ENCODE results near the gene LRIG1.

LRIG1 gene

DNA sequence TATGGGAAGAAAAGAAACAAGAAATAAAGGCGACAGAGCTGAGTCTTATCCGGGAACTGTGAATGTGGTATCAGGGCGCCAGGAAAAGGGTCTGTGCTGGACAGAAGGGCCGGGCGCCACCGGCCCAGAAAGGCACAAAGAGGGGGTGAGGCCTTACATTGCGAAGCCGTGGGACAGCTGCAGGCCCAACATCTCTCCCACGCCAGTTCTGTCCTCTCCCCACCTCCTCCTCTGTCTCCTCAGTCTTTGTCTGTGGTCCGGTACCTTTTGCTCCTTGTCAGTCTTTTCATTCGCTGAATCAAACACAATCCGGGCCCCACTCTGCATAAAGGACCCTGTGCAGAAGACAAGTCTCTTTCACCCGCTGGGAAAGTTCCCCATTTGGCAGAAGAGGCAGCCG, 81.8 kb downstream of the LRIG1 start:
- ChIA-PET POLR2A (no interaction called here), CTCF (interaction anchor here (0.8 to 3.9 kb wide), 2 partner anchors 9 to 12 kb away, joined by 3 to 27 read pairs; no protein-coding TSS in a partner anchor)
- TF ChIP-seq CTCF (IDR thresholded peaks at IDR 0.05; ENCODE audit: control extremely low read depth, extremely low read depth, low read depth, missing control alignments), result no peak
- no peak for DNase-seq (ENCODE audit: extremely low spot score)

DNA sequence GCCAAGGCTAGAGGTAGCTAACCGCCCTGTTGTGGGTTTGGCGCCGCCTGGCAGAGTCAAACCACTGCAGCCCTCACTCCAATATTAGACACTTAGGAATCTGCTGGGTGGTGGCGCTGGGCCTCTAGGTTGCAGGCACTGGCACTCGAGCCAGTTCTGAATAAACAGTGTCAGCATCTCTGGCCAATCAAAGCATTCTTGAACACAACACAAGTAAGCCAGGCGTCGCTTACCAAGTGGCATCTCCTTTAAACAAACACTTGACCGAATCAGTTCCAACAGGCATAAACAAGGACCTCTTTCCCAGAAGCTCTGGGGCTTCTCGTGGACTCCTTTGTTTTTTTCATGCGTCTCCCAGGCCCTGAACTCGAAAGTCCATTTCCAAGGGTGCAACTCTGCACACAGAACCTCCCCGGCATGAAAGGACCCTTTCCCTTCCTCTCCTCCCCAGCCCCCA, 82.3 kb downstream of the LRIG1 start:
- no peak for DNase-seq (ENCODE audit: extremely low spot score)
- ChIA-PET POLR2A (no interaction called here), CTCF (interaction anchor here (3.9 kb wide), 1 partner anchor 11 kb away, joined by 27 read pairs; no protein-coding TSS in a partner anchor)
- no peak for TF ChIP-seq CTCF (IDR thresholded peaks at IDR 0.05; ENCODE audit: control extremely low read depth, extremely low read depth, low read depth, missing control alignments)

DNA sequence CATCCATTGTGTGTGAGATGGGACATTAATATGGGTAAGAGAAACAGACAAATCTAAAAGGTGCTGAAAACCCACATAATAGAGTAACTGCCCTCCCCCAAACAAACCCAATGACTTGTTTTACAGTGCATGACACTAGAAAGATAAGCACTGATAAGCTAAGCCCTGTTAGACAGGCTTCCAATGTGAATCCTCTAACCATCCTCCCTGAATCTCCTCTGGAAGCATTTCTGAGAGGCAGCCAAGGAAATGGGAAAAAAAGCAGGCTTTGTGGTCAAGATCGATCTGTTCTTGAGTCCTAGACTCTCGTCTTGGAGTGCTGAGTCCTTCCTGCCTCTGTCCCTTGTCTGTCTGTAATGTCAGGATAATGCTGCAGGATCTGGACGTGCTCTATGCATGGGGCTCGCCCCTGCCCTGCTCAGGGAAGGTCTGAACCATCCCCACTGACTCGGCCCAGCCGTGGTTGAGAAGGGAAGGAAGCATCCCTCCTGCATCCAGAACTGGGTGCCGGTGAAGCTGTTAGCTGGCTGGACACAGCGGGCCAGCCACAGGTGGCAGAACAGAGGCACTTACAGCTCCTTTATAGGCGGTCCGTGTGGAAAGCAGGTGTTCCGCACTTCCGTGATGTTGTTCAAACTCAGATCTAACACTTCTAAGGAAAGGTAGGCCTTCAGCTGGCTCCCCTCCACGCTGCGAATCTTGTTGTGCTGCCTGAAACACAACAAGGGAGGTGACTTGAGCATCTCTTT, 84.1 kb downstream of the LRIG1 start:
- TF ChIP-seq CTCF (IDR thresholded peaks at IDR 0.05; ENCODE audit: control extremely low read depth, extremely low read depth, low read depth, missing control alignments), result no peak
- DNase-seq (ENCODE audit: extremely low spot score), result no peak
- ChIA-PET POLR2A (no interaction called here), CTCF (interaction anchor here (3.9 kb wide), 1 partner anchor 10 kb away, joined by 27 read pairs; no protein-coding TSS in a partner anchor)

DNA sequence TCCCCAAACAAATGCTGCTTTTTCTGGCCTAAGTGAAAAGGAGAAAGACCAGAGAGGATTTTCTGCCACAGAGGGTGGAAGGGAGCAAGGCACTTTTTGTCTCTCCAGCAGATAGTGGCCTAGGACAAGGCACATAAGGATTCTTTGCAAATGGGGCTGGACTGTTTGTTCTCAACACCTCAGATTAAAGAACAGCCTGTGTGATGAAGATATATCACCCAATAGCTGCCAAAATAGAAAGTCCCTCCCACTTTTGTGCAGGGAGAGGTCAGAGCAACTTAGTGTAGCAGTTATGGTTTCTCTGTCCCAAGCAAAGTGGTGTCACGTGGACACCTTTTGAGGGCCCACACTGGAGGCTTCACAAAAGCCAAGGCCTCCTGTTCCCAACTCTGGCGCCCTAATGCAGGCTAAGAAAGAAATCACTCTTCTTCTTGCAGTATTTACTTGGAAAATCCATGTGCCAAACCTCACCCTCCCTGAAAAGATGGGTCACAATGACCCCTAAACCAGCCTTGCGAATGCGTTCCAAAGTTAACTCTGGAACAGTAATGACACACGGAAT, 84.9 kb downstream of the LRIG1 start:
- ChIA-PET CTCF (interaction anchor here (3.9 kb wide), 1 partner anchor 9 kb away, joined by 27 read pairs; no protein-coding TSS in a partner anchor), POLR2A (no interaction called here)
- DNase-seq (ENCODE audit: extremely low spot score), result no peak

DNA sequence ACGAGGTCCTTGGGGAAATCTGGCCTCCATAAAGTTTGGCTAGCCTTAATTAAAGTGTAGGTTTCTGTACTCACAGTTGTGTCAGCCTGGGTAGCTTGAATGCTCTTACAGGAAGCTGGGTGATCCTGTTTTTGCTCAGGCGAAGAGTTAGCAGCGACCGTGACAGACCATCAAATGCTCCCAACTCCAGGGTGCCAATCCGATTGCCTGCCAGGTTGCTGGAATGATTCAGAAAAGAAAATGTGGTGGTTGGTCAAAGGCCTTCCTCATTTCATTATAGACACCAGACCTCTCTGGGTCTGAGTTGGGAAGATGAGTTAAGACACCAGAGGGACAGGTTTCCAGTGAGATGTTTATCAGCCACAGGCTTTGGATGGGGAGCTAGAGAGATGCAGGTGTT, 86.0 kb downstream of the LRIG1 start:
- ChIA-PET POLR2A (no interaction called here), CTCF (interaction anchor here (1.3 to 1.6 kb wide), 2 partner anchors 10 to 39 kb away, joined by 4 read pairs; no protein-coding TSS in a partner anchor)
- no peak for DNase-seq (ENCODE audit: extremely low spot score)
- TF ChIP-seq CTCF (IDR thresholded peaks at IDR 0.05; ENCODE audit: control extremely low read depth, extremely low read depth, low read depth, missing control alignments), result no peak

More for the DNA sequence above, 84.9 kb downstream of the LRIG1 start:
- no peak for TF ChIP-seq CTCF (IDR thresholded peaks at IDR 0.05; ENCODE audit: control extremely low read depth, extremely low read depth, low read depth, missing control alignments)

DNA sequence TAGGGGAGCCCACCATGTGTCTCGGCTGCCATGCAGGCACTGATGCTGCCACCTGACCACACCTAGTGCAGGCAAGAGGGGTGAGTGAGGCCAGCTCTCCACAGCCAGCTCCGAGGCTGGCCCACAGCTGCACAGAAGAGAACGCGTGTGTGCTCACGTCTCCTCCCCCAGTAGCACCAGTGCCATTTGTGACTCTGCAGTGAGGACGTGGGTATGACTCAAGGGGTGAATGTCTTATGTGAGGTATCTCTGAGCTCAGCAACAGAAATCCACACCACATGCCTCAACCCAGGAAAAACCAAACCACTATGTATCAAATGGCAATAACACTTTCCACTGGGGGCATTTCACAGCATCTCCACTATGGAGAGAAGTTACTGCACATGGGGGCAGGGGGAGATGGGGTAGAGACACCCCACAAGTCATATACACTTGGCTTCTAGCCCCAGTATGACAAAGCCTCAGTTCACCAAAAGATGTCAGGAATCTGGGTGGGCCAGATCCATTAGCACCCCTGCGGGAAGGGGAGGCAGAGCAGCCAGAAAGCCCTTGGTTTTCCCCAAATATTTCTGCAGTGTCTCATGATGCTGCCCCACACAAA, 87.6 kb downstream of the LRIG1 start:
- TF ChIP-seq CTCF (IDR thresholded peaks at IDR 0.05; ENCODE audit: control extremely low read depth, extremely low read depth, low read depth, missing control alignments), result no peak
- no peak for DNase-seq (ENCODE audit: extremely low spot score)
- ChIA-PET POLR2A (no interaction called here), CTCF (interaction anchor here (1.2 kb wide), 1 partner anchor 35 kb away, joined by 3 read pairs; no protein-coding TSS in a partner anchor)

All from GM10248 (cell line).